GM20000 (cell line): Measurements from ENCODE around the gene PKMYT1.

ENCODE experiments used
- DNase-seq: peaks from one replicate; pipeline ENCODE4 v3.0.0; 2012; ENCODE audit warnings: low spot score
- TF ChIP-seq, protein P1 (sequence below): IDR thresholded peaks from 2 replicates; pipeline ENCODE4 v1.5.1; 2012; ENCODE audit warnings: mild to moderate bottlenecking, control low read depth; ENCODE audit errors: extremely low read depth, missing control alignments

The PKMYT1 gene

GRCh38 chr16:3026003-3026378, 45.7 kb upstream of the PKMYT1 start:
- TF ChIP-seq, protein P1, sequence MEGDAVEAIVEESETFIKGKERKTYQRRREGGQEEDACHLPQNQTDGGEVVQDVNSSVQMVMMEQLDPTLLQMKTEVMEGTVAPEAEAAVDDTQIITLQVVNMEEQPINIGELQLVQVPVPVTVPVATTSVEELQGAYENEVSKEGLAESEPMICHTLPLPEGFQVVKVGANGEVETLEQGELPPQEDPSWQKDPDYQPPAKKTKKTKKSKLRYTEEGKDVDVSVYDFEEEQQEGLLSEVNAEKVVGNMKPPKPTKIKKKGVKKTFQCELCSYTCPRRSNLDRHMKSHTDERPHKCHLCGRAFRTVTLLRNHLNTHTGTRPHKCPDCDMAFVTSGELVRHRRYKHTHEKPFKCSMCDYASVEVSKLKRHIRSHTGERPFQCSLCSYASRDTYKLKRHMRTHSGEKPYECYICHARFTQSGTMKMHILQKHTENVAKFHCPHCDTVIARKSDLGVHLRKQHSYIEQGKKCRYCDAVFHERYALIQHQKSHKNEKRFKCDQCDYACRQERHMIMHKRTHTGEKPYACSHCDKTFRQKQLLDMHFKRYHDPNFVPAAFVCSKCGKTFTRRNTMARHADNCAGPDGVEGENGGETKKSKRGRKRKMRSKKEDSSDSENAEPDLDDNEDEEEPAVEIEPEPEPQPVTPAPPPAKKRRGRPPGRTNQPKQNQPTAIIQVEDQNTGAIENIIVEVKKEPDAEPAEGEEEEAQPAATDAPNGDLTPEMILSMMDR: no peak
- DNase-seq: no peak

- DNase-seq: no peak
- TF ChIP-seq, protein P1: no peak
Observed at GRCh38 chr16:3025032-3026002, 45.1 kb upstream of the PKMYT1 start.

GRCh38 chr16:3023669-3024478, 43.6 kb upstream of the PKMYT1 start, which contains the start of the genes HCFC1R1 and THOC6:
TSS of gene HCFC1R1 (minus strand) at chr16:3023942. CDS start at chr16:3023941, 1 bp downstream.
TSS of gene THOC6 (plus strand) at chr16:3024035. CDS start at chr16:3024327, 292 bp downstream.
- TF ChIP-seq, protein P1: no peak
- DNase-seq: peak; percentile 93

DNA sequence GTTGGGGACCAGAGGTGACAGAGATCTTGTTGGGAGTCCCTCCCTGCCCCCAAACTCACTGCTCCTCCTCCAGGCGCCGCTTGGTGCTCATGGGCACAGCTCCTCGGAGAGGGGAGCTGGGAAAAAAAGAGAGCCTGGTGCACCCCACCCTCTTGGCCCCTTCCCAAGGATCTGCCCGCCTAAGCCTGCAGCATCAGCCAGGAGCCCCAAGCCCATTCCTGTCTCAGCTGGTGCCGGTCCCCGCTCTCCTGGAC, 43.1 kb upstream of the PKMYT1 start:
- DNase-seq: no peak
- TF ChIP-seq, protein P1: no peak

- TF ChIP-seq, protein P1: no peak
Observed at GRCh38 chr16:3022684-3023414, 42.6 kb upstream of the PKMYT1 start.

GRCh38 chr16:3022208-3022683, 42.0 kb upstream of the PKMYT1 start:
- TF ChIP-seq, protein P1: no peak

More at GRCh38 chr16:3022684-3023414, 42.6 kb upstream of the PKMYT1 start:
- DNase-seq: no peak

More at GRCh38 chr16:3022208-3022683, 42.0 kb upstream of the PKMYT1 start:
- peak; percentile 80 for DNase-seq
